K562 (cell line): ENCODE data around the gene TTC28. TPM values are rescaled to one million over a fixed set of nuclear protein-coding genes. Genes with fewer than 3 reads are reported as not detected.

Experiments used
- ATAC-seq: fragments of 200-7000 bp; cut with Tn5 transposase; 3 replicates; pipeline ENCODE4 v1.9.1; 2020; ENCODE audit warnings: moderate library complexity
- BruUV-seq: library from RNA; stranded (reverse); fragments of 400-500 nt; replicated peaks from 2 replicates; lab custom pipeline; 2021; lab: Mats Ljungman, UMichigan
- CTCF ChIA-PET: fragments of 300-600 bp; formaldehyde crosslinking; extraction: SDS; loops from one replicate; lab custom pipeline; 2021; ENCODE audit warnings: low intra/inter-chr PET ratio; lab: Yijun Ruan, JAX
- POLR2A ChIA-PET: fragments of 300-600, 350-650 bp; sonication (Branson Sonifier 250); formaldehyde crosslinking; extraction: SDS; loops from one replicate; lab custom pipeline; 2021; ENCODE audit warnings: antibody characterized with exemption, inconsistent platforms; lab: Yijun Ruan, JAX
- DNase-seq, 4 experiments: peaks; one replicate each; pipeline versions ENCODE4 v3.0.0 to v3.0.0-alpha.2; 2011 to 2018; ENCODE audit warnings: low spot score in 3 of 4, mixed read lengths in 3 of 4; ENCODE audit errors: extremely low read depth in 1 of 4
- FAIRE-seq: peaks from 2 replicates; lab custom pipeline; 2011; peaks lifted over from hg19 to GRCh38; lab: Jason Lieb, UNC
- H2AFZ ChIP-seq: 2 replicates; pipeline ENCODE4 v1.6.0; 2011; ENCODE audit warnings: low read depth, low read length, control low read depth, inconsistent platforms
- H3K27ac ChIP-seq: fragments of 200-600 bp; 3 replicates; pipeline ENCODE4 v1.8.0; 2011; ENCODE audit warnings: low read depth, mild to moderate bottlenecking, control low read depth, inconsistent platforms, low read length, moderate library complexity, mixed read lengths; ENCODE audit errors: extremely low read depth
- H3K27me3 ChIP-seq, 2 experiments: fragments of 300-600 bp in 1 of 2; 2 replicates in 1 of 2; 3 replicates in 1 of 2; pipeline versions ENCODE4 v1.6.0 to v1.8.0; 2011; ENCODE audit warnings: inconsistent platforms in 2 of 2, low read length in 2 of 2, mild to moderate bottlenecking in 1 of 2, mixed read lengths in 1 of 2, moderate library complexity in 1 of 2; ENCODE audit not compliant: control insufficient read depth in 2 of 2, insufficient read depth in 2 of 2
- H3K36me3 ChIP-seq: fragments of 300-600 bp; 3 replicates; pipeline ENCODE4 v1.8.0; 2011; ENCODE audit warnings: mild to moderate bottlenecking, low read length, inconsistent platforms; ENCODE audit not compliant: control insufficient read depth, insufficient read depth
- H3K4me1 ChIP-seq, 2 experiments: fragments of 200-600 bp in 1 of 2; replicated peaks in 1 of 2; 2 replicates in 1 of 2; 3 replicates in 1 of 2; pipeline versions ENCODE4 v1.5.1 to v1.8.0; 2011; ENCODE audit warnings: inconsistent platforms in 2 of 2, low read length in 2 of 2, mild to moderate bottlenecking in 1 of 2, mixed read lengths in 1 of 2, moderate library complexity in 1 of 2; ENCODE audit not compliant: control insufficient read depth in 2 of 2, insufficient read depth in 2 of 2
- H3K4me2 ChIP-seq: 2 replicates; pipeline ENCODE4 v1.6.1; 2011; ENCODE audit warnings: low read length, control low read depth, inconsistent platforms, mixed read lengths; ENCODE audit not compliant: insufficient read depth
- H3K4me3 ChIP-seq: fragments of 200-600 bp; sonication (generic), shearing (Covaris generic); 2 replicates; pipeline ENCODE4 v1.5.1; 2016; ENCODE audit warnings: control low read depth, inconsistent platforms
- H3K79me2 ChIP-seq: fragments of 200-600 bp; 3 replicates; pipeline ENCODE4 v1.8.0; 2011; ENCODE audit warnings: low read length, inconsistent platforms; ENCODE audit not compliant: control insufficient read depth, insufficient read depth
- H3K9ac ChIP-seq, 2 experiments: 2 replicates each; pipeline versions ENCODE4 v1.6.0 to v1.6.1; 2011; ENCODE audit warnings: low read depth in 2 of 2, low read length in 2 of 2, control low read depth in 1 of 2, inconsistent platforms in 1 of 2, mild to moderate bottlenecking in 1 of 2, mixed read lengths in 1 of 2; ENCODE audit not compliant: insufficient read depth in 1 of 2
- H3K9me1 ChIP-seq: one replicate; pipeline ENCODE4 v1.6.0; 2011; ENCODE audit warnings: inconsistent platforms, mild to moderate bottlenecking, low read length, moderate library complexity; ENCODE audit not compliant: control insufficient read depth, insufficient read depth
- H3K9me3 ChIP-seq: replicated peaks from 2 replicates; pipeline ENCODE4 v1.5.1; 2011; ENCODE audit warnings: low read depth, low read length, inconsistent platforms; ENCODE audit not compliant: control insufficient read depth, insufficient read depth
- H4K20me1 ChIP-seq: replicated peaks from 2 replicates; pipeline ENCODE4 v1.6.1; 2011; ENCODE audit warnings: low read length, inconsistent platforms, mixed read lengths; ENCODE audit not compliant: control insufficient read depth, insufficient read depth
- CEBPB ChIP-seq: fragments of 450-650 bp; IDR thresholded peaks from 2 replicates; pipeline ENCODE4 v1.6.1; 2016; ENCODE audit warnings: missing genetic modification characterization, missing compliant biosample characterization
- DDX20 ChIP-seq: fragments of 450-650 bp; IDR thresholded peaks from 2 replicates; pipeline ENCODE4 v1.6.1; 2016; ENCODE audit warnings: missing genetic modification characterization, low read depth, mild to moderate bottlenecking, missing compliant biosample characterization, moderate library complexity
- FOSL1 ChIP-seq: fragments of 200-800 bp; sonication (Bioruptor generic); conservative IDR thresholded peaks from 2 replicates; pipeline ENCODE4 v1.6.1; 2016; ENCODE audit warnings: missing genetic modification characterization, missing compliant biosample characterization
- IRF2 ChIP-seq: sonication (generic); formaldehyde crosslinking; IDR thresholded peaks from 2 replicates; pipeline ENCODE4 v1.8.1; 2022; ENCODE audit warnings: mild to moderate bottlenecking, missing genetic modification reagents
- KLF10 ChIP-seq: fragments of 250-450 bp; sonication (Bioruptor Pico); IDR thresholded peaks from 2 replicates; pipeline ENCODE4 v1.6.1; 2021; ENCODE audit warnings: matching md5 sums
- KLF6 ChIP-seq: fragments of 250-450 bp; sonication (Bioruptor Pico); IDR thresholded peaks from 2 replicates; pipeline ENCODE4 v1.4.0; 2020; ENCODE audit warnings: mild to moderate bottlenecking, moderate library complexity, borderline replicate concordance
- MCM5 ChIP-seq: fragments of 450-650 bp; IDR thresholded peaks from 2 replicates; pipeline ENCODE4 v1.6.1; 2016; ENCODE audit warnings: low read depth
- NR3C1 ChIP-seq: sonication (generic); formaldehyde crosslinking; IDR thresholded peaks from 2 replicates; pipeline ENCODE4 v1.8.1; 2022; ENCODE audit warnings: missing genetic modification reagents
- PTTG1 ChIP-seq: fragments of 450-650 bp; IDR thresholded peaks from 2 replicates; pipeline ENCODE4 v1.6.1; 2016; ENCODE audit warnings: low read depth, mild to moderate bottlenecking, missing genetic modification characterization, missing compliant biosample characterization
- SMAD3 ChIP-seq: fragments of 450-650 bp; formaldehyde crosslinking; conservative IDR thresholded peaks from 2 replicates; pipeline ENCODE4 v1.4.0; 2020; ENCODE audit warnings: mild to moderate bottlenecking
- SMARCC2 ChIP-seq: fragments of 450-650 bp; IDR thresholded peaks from 2 replicates; pipeline ENCODE4 v1.6.1; 2017; ENCODE audit warnings: antibody characterized with exemption, moderate library complexity, mild to moderate bottlenecking, low read depth
- TCF3 ChIP-seq: sonication (generic); formaldehyde crosslinking; IDR thresholded peaks from 2 replicates; pipeline ENCODE4 v1.4.0; 2020; ENCODE audit warnings: mild to moderate bottlenecking, missing genetic modification reagents
- ZNF57 ChIP-seq: fragments of 450-650 bp; formaldehyde crosslinking; IDR thresholded peaks from 2 replicates; pipeline ENCODE4 v1.4.0; 2020; ENCODE audit warnings: mild to moderate bottlenecking, moderate library complexity
- WGBS: fragments of 100-300 bp; shearing (Covaris generic); methylation state at CpG from one replicate; pipeline ENCODE4 v1.1.6; 2016; ENCODE audit warnings: low coverage, mixed read lengths; ENCODE audit not compliant: insufficient coverage; ENCODE audit errors: missing lambda C conversion rate; 5-methylcytosine and 5-hydroxymethylcytosine counted together
- in situ Hi-C: fragments of 300-500 bp; cut with MboI; formaldehyde crosslinking; loops from 4 replicates; pipeline ENCODE4 v1.15.0; 2018; ENCODE audit warnings: inconsistent platforms, mixed read lengths
- intact Hi-C: fragments of 100-400 bp; cut with micrococcal nuclease; formaldehyde crosslinking; loops from 2 replicates; pipeline ENCODE4 v1.14.2; 2022
- polyA plus RNA-seq, 8 experiments: library from polyadenylated mRNA; depleted of rRNA in 4 of 8; stranded (reverse) in 5 of 8; unstranded in 3 of 8; fragments of >200 nt; fragmentation: Nextera tagmentation in 2 of 8; fragmentation: Illumina TruSeq in 1 of 8; extraction: Ambion mirVana in 2 of 8; extraction: Trizol in 1 of 8; gene quantifications; 2 replicates each; pipeline versions ENCODE4 v1.2.1 to v1.2.3, GENCODE V29; 2011 to 2014; ENCODE audit warnings: inconsistent platforms in 1 of 8, missing spikeins in 1 of 8
- total RNA-seq, 7 experiments: library from RNA; depleted of rRNA in 6 of 7; stranded (reverse); fragments of >200 nt in 6 of 7; fragmentation: Illumina TruSeq in 2 of 7; extraction: Trizol in 2 of 7; gene quantifications; 2 replicates each; pipeline versions ENCODE4 v1.2.1 to v1.2.3, GENCODE V29; 2011 to 2021; ENCODE audit warnings: low replicate concordance in 1 of 7
- TF ChIP-seq, protein P1 (sequence below): fragments of 200-800 bp; sonication (Bioruptor generic); IDR thresholded peaks from 2 replicates; pipeline ENCODE4 v1.6.1; 2017; ENCODE audit warnings: missing genetic modification characterization, missing compliant biosample characterization
- TF ChIP-seq, protein P2 (sequence below): fragments of 250-450 bp; sonication (Bioruptor Pico); IDR thresholded peaks from 2 replicates; pipeline ENCODE4 v1.8.0; 2022; ENCODE audit warnings: inconsistent platforms
- TF ChIP-seq, protein P3 (sequence below), 2 experiments: IDR thresholded peaks; 2 replicates each; pipeline ENCODE4 v1.6.1; 2012; ENCODE audit warnings: improper control_type of control experiment in 2 of 2, low read depth in 2 of 2, low read length in 2 of 2, borderline replicate concordance in 1 of 2

Gene TTC28
- total and polyA plus RNA-seq, 9 of the 15 experiments (the other 6 are each of a cell fraction or from before 2014, with no cell fraction given) = 0.22 to 10.7 (median 3.1) TPM

DNA sequence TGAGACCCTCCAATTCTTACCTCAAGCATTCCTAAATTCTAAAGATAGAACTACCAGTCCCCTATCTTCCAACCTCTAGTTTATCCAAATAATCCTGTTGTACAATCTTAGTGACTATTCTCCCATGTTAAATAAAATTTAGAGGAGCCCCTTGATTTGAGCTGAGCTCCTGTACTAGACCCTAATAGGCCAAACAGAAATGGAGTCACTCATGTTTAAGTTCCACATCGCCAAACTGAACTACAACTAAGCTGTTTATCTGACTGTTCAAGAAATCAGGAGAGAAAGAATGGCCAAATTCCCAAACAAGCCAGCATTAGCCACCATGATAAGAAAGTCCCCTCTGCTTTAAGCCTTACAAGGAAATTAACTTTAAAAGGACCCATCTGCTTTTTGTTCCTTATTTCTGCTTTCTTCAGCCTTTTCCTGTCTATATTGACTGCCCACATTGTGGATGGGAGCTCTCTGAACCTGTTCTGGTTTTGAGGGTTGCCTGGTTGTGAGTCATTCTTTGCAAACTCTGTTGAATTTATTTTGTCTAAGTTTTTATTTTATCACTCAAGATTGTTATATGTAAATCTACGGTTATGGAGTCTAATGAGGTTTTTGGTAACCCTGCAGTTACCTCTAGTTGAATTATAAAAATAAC lies 90.4 kb downstream of the TTC28 start (continued):
- TF ChIP-seq, protein P1, sequence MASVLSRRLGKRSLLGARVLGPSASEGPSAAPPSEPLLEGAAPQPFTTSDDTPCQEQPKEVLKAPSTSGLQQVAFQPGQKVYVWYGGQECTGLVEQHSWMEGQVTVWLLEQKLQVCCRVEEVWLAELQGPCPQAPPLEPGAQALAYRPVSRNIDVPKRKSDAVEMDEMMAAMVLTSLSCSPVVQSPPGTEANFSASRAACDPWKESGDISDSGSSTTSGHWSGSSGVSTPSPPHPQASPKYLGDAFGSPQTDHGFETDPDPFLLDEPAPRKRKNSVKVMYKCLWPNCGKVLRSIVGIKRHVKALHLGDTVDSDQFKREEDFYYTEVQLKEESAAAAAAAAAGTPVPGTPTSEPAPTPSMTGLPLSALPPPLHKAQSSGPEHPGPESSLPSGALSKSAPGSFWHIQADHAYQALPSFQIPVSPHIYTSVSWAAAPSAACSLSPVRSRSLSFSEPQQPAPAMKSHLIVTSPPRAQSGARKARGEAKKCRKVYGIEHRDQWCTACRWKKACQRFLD (CRISPR knock-in tag) = peak; percentile 83
- TF ChIP-seq, protein P2, sequence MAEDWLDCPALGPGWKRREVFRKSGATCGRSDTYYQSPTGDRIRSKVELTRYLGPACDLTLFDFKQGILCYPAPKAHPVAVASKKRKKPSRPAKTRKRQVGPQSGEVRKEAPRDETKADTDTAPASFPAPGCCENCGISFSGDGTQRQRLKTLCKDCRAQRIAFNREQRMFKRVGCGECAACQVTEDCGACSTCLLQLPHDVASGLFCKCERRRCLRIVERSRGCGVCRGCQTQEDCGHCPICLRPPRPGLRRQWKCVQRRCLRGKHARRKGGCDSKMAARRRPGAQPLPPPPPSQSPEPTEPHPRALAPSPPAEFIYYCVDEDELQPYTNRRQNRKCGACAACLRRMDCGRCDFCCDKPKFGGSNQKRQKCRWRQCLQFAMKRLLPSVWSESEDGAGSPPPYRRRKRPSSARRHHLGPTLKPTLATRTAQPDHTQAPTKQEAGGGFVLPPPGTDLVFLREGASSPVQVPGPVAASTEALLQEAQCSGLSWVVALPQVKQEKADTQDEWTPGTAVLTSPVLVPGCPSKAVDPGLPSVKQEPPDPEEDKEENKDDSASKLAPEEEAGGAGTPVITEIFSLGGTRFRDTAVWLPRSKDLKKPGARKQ (CRISPR knock-in tag) = no peak
- 0 out of 2 replicates have a peak, but pooled peaks have one; percentile 24 for TF ChIP-seq SMAD3 (CRISPR knock-in tag)
- TF ChIP-seq PTTG1 (tag) = peak; percentile 87
- peak; percentile 88 for TF ChIP-seq DDX20 (tag)

DNA sequence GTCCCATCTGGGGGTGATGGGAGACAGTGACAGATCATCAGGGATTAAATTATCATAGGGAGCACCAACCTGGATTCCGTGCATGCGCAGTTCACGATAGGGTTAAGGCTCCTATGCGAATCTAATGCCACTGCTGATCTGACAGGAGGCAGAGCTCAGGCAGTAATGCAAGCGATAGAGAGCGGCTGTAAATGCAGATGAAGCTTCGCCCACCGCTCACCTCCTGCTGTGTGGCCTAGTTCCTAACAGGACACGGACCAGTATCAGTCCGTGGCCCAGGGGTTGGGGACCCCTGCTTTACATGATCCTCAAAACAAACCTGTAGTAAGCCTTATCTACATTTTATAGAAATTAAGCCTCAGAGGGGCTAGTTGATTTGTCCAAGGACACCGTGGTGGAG lies 94.3 kb downstream of the TTC28 start:
- Histone ChIP-seq H3K4me2 (no peak overlapping the region), H3K4me1 (peaks cover 0 to 3% of the 10 kb centered on the region in 2 experiments; a peak in 1 of 5 replicates), H3K4me3 (no peak overlapping the region), H3K36me3 (no peaks in the 10 kb centered on the region), H4K20me1 (no peaks in the 10 kb centered on the region), H3K79me2 (no peaks in the 10 kb centered on the region), H3K9me3 (no peaks in the 10 kb centered on the region), H2AFZ (no peak overlapping the region), H3K9me1 (no peaks in the 10 kb centered on the region), H3K27ac (no peak overlapping the region), H3K27me3 (no peaks in the 10 kb centered on the region), H3K9ac (no peak overlapping the region)
- WGBS = 96% methylated on average over 7 of the region's 11 CpGs
- no TSS peak for BruUV-seq
- FAIRE-seq (no peak), DNase-seq (no peak), ATAC-seq (no peak)
- ChIA-PET CTCF (no interaction called here), POLR2A (no interaction called here)
- intact Hi-C loops (no loop called here), in situ Hi-C loops (loop anchor here (25.0 kb wide), 1 partner anchor 698 kb away; no protein-coding TSS in a partner anchor)
- TF ChIP-seq SMARCC2 (no peak), IRF2 (CRISPR knock-in tag) (no peak), ZNF57 (CRISPR knock-in tag) (no peak), FOSL1 (tag) (no peak), CEBPB (tag) (no peak), KLF6 (CRISPR knock-in tag) (no peak), MCM5 (no peak), TCF3 (CRISPR knock-in tag) (no peak), KLF10 (CRISPR knock-in tag) (no peak), NR3C1 (CRISPR knock-in tag) (no peak)
- TF ChIP-seq, protein P3, sequence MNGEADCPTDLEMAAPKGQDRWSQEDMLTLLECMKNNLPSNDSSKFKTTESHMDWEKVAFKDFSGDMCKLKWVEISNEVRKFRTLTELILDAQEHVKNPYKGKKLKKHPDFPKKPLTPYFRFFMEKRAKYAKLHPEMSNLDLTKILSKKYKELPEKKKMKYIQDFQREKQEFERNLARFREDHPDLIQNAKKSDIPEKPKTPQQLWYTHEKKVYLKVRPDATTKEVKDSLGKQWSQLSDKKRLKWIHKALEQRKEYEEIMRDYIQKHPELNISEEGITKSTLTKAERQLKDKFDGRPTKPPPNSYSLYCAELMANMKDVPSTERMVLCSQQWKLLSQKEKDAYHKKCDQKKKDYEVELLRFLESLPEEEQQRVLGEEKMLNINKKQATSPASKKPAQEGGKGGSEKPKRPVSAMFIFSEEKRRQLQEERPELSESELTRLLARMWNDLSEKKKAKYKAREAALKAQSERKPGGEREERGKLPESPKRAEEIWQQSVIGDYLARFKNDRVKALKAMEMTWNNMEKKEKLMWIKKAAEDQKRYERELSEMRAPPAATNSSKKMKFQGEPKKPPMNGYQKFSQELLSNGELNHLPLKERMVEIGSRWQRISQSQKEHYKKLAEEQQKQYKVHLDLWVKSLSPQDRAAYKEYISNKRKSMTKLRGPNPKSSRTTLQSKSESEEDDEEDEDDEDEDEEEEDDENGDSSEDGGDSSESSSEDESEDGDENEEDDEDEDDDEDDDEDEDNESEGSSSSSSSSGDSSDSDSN (IDR thresholded peaks at IDR 0.05; ENCODE audit: borderline replicate concordance in 1 of 2, low read depth in 2 of 2, low read length in 2 of 2) = no peak
